ENCODE measurements around the gene RNF121.
A peak's percentile ranks its signal among the peaks of the same experiment; 100 is the strongest.

The RNF121 gene

DNA sequence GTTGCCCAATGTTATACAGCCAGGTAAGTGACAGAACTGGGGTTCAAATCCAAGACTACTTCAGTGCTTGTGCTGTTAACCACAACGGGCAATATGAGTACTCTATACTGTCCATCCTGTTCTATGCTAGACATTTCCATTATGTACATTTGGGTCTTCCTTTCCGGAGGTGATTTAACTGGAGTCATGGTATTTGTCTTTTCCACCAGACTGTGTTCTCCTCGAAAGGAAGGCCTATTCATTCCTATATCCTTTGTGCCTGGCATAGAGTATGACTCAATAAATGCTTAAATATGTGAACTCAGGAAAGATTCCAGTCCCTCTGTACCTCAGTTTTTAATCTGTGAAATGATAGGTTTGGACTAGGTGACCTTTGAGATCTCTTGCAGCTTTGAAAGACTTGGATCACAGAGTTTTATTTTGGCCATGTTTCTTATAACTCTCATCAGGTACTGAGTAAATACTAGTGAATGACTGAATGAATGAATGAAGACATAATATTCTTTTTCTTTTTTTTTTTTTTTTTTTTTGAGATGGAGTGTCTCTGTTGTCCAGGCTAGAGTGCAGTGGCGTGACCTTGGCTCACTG lies 6.6 kb downstream of the RNF121 start:
- peak; percentile 16 for DNase-seq (ENCODE audit: low spot score)

DNA sequence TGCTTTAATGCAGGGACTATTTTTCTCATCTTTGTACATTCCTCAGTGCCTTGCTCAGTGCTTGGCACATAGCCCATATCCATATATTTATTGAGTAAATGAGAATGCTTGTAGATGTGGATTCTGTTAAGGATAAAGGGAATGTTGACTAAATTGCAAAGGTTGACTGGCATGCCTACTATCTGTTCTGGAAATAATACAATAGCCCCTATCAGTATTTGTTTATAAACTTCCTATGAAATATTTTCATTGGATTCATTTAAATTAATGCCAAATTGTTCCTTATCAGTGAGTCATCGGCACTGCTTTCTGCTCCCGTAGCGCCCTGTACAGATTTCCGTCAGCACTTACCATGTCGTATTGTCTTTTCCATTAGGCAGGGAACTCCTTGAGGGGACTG lies 8.0 kb downstream of the RNF121 start:
- no peak for DNase-seq (ENCODE audit: low spot score)

- DNase-seq (ENCODE audit: low spot score) = no peak
Observed at GRCh38 chr11:71937826-71938225, 9.0 kb downstream of the RNF121 start.

- DNase-seq (ENCODE audit: low spot score) = no peak
Observed at GRCh38 chr11:71940561-71941219, 11.8 kb downstream of the RNF121 start.

DNA sequence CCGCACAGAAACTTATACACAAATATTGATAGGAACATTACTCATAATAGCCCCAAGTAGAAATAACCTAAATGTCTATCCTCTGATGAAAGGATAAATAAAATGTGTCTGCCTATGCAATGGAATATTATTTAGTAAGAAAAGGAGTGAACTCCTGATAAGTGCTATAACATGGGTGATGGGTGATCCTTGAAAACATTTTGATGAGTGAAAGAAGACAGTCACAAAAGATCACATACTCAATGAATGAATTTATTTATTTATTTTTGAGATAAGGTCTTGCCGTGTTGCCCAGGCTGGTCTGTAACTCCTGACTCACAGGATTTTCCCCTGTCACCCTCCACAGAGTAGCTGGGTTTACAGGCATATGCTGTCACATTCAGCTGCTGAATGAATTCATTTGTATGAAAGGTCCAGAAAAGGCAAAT lies 17.3 kb downstream of the RNF121 start:
- DNase-seq (ENCODE audit: low spot score) = no peak

DNA sequence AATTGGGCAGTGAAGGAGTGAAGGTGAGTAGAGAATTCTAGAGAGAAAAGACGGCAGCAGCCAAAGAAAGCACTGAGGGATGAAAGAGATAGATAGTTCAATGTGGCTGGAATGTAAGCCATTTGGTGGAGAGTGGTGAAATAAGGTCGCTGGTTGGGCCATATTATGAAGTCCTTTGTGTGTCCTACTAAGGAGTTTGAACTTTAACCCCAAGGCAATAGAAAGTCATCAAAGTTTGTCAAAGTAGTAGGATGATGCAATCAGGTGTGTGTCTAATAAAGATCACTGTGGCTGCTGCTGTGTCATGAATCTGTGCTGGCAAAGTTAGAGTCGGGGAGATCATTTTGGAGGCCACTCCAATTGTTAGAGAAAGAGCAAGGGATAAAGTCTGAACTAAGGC lies 18.7 kb downstream of the RNF121 start:
- DNase-seq (ENCODE audit: low spot score) = no peak

DNA sequence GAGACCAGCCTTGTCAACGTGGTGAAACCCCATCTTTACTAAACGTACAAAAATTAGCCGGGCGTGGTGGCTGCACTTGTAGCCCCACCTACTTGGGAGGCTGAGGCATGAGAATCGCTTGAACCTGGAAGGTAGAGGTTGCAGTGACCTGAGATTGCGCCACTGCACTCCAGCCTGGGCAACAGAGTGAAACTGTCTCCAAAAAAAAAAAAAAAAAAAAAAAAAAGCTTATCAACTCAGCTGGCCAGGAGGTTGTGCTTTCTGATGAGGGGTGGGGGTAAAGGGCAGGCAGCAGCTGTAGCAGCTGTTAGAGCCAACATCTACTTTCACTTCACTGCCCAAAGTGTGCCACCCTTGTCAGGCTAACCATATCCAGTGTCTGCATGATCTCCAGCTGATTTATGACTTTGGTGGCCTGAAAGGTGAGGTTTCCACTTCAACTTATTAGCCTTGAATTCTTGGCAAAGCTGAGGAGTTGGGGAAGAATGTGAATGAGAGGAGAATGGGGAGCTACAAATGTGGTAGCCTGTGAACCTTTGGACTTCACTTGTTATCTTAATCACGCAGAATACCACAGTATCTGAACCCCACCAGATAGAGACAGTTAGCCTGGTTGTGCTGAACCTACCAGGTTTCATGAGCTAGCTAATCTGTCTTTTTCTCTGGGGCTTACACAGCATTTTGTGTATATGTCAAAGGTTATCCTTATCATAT lies 19.6 kb downstream of the RNF121 start:
- no peak for DNase-seq (ENCODE audit: low spot score)

- no peak for DNase-seq (ENCODE audit: low spot score)
Observed at GRCh38 chr11:71949034-71949433, 20.2 kb downstream of the RNF121 start.

- DNase-seq (ENCODE audit: low spot score) = no peak
Observed at GRCh38 chr11:71951741-71952310, 23.0 kb downstream of the RNF121 start.

GRCh38 chr11:71955898-71956456 lies 27.1 kb downstream of the RNF121 start:
- no peak for DNase-seq (ENCODE audit: low spot score)

GRCh38 chr11:71962428-71963038 lies 33.7 kb downstream of the RNF121 start:
- peak; percentile 8 for DNase-seq (ENCODE audit: low spot score)

GRCh38 chr11:71963468-71963867 lies 34.6 kb downstream of the RNF121 start:
- DNase-seq (ENCODE audit: low spot score) = no peak

DNA sequence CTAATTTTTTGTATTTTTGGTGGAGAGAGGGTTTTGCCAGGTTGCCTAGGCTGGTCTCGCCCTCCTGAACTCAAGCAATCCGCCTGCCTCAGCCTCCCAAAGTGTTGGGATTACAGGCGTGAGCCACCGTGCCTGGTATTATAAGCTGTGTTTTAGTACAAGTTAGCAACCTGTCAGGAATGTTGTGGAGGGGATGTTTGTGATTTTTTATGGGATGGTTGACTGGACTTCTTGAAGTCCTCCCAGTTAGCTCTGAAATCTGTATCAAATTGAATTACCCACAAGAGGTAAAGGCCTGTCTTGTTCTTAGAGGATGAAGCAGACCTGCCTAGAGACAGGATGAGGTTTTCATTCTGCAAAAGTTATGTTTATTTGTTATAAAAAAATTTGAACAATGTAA lies 35.8 kb downstream of the RNF121 start:
- no peak for DNase-seq (ENCODE audit: low spot score)

DNA sequence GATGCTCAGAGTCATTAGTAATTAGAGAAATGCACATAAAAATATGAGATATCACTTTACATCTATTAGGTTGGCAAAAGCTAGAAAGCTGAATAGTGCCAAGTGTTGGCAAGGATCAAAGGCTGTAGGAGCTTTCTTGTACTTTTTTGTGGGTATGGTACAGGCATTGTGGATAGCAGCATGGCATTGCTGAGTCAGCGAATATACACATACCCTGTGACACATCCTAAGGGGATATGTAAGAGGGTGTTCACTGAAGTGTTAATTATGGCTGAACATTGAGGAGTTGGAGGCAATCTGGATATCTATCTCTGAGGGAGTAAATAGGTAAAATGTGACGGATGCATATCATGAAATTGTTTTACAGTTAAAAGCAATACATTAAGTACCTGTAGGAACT lies 42.8 kb downstream of the RNF121 start:
- no peak for DNase-seq (ENCODE audit: low spot score)

- DNase-seq (ENCODE audit: low spot score) = no peak
Observed at GRCh38 chr11:71976551-71976950, 47.7 kb downstream of the RNF121 start.

DNA sequence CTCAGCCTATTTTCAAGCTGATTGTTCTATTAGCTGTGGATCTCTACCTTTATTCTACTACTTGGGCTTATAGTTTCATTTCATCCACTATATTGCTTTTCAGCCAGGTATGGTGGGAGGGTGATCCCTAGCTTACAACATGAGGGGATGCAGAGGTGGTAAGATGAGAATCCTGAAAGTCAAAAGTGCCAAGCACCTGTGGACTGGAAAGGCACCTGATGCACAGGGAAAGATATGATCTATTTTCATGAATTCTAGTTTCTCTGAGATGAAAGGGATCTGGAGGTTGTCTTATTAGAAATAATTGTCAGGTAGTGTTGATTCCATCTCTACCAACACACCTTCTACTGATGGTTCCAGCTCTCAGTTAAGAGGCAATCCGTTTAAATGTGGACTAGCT lies 48.2 kb downstream of the RNF121 start:
- DNase-seq (ENCODE audit: low spot score) = no peak

- DNase-seq (ENCODE audit: low spot score) = peak; percentile 32
Observed at GRCh38 chr11:71977743-71978418, 49.0 kb downstream of the RNF121 start.

DNA sequence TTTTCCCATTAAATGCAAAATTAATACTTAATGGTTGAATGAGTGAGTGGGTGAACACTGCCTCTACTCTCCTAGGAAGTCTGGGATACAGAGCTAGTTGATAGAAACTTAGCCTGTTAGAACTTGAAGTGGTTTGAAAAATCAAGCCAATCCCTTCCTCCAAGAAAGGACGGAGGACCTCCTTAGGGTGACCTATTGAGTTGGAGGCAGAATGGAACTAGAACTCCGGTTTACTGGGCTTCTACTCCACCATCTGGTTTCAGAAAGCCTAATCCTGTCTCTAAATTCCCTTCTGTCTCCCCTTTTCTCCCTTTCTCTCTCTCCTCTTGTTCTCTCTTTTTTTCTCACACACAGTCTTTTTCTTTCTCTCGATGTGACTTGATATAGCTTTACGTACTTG lies 50.2 kb downstream of the RNF121 start:
- DNase-seq (ENCODE audit: low spot score) = no peak

DNA sequence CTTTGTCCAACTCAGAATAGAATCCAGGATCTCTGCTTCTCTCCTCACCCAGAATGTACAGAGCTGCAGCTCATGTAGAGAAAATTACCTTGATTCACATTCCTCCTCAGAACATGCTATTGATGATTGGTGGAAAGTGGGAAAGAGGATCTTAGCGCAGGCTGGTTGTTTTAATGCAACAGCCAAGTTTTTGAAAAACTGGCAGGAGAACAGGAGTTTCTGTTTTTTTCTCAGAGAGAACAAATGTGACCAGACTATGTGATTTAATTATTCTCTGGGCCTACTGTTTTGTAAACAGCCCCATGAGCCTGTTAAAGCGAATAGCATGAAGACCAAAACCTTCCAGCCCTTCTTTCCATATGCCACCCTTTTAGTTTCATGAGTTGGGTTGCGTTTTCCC lies 50.8 kb downstream of the RNF121 start:
- no peak for DNase-seq (ENCODE audit: low spot score)

DNA sequence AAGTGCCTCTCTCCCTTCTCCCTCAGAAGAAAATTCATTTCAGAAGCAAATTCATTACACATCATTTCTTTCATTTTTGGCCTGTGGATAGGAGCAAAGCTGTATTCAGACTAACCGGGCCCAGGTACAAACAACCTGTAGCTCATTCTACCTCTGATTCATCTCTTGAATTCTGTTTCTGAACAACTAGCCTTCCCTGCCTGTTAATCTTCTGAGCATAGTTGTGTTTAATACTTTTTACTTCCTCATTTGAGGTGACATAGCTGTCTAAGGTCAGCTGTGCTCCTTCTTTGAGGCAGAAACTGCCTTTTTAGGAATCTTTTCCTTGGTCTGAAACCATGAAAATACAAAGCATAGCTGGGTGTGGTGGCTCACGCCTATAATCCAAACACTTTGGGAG lies 57.3 kb downstream of the RNF121 start:
- DNase-seq (ENCODE audit: low spot score) = no peak

DNA sequence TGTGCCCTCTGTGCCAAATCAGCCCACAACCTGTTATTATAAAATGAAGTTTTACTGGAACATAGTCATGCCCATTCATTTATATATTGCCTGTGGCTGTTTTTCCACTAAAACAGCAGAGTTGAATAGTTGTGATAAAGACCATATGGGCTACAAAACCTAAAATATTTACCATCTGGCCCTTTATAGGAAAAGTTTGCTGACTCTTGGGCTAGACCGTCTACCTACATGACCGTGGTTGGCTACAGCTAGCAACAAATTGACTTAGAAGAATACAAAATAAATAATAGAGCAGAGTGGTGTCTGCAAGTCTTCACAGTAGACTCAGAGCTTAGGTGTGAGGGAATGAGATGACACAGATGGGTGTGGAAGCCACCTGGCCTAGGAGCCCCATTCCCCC lies 58.7 kb downstream of the RNF121 start:
- DNase-seq (ENCODE audit: low spot score) = no peak

DNA sequence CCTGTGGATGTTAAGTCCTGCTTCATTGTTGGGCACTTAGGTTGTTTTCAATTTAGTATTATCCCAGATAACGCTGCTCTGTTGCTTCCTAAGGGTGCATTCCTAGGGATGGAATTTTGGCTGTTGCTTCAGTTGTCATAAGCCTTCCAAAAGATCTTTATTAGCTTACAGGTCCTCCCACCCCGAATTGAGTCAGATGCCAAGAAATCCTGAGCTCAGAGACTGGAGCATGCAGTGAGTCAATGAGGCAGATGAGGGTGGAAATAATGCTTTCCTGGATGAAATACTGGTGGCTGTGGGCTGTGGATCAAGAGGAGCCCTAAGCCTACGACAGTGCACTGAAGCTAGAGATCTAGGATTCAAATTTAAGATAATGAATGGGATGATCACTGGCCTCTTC lies 59.2 kb downstream of the RNF121 start:
- no peak for DNase-seq (ENCODE audit: low spot score)

Measured in kidney capillary endothelial cell (primary cell).